ENCODE results near the gene SH3GL1. TPM values are rescaled to one million over a fixed set of nuclear protein-coding genes. Genes with fewer than 3 reads are reported as not detected.

Gene SH3GL1
- total RNA-seq, 2 experiments from 2014 or later = 39.3 to 40.9 TPM

GRCh38 chr19:4327252-4327876 lies 73.0 kb downstream of the SH3GL1 start:
- POLR2A ChIA-PET = interaction anchor here (0.6 to 1.3 kb wide), 7 partner anchors 11 to 261 kb away, joined by 3 to 43 read pairs (median 6); partner anchors contain the start of genes CHAF1A, MPND, STAP2 and TMIGD2
- CTCF ChIA-PET = interaction anchor here (0.8 to 1.3 kb wide), 2 partner anchors 43 to 73 kb away, joined by 3 to 5 read pairs; partner anchors contain the start of gene SH3GL1
- no peak for TF ChIP-seq CTCF (IDR thresholded peaks at IDR 0.05)

GRCh38 chr19:4326837-4327251 lies 73.5 kb downstream of the SH3GL1 start:
- Mint-ChIP-seq H3K27me3 (no peaks in the 10 kb centered on the region), H3K36me3 (ENCODE audit: low read depth) (peaks cover 4% of the 10 kb centered on the region), H3K9me3 (no peaks in the 10 kb centered on the region), H3K4me1 (ENCODE audit: low read depth) (peaks cover 25% of the 10 kb centered on the region), H3K27ac (no peak overlapping the region), H3K4me3 (peak overlapping the region; percentile 90)
- Histone ChIP-seq H3K27me3 (ENCODE audit: control insufficient read depth in 1 of 2, insufficient read depth in 2 of 2, low read length in 2 of 2) (no peaks in the 10 kb centered on the region), H3K36me3 (ENCODE audit: insufficient read depth, low read length) (no peaks in the 10 kb centered on the region), H3K9me3 (ENCODE audit: control insufficient read depth in 1 of 2, insufficient read depth in 1 of 2, low read length in 2 of 2) (peaks cover 0 to 8% of the 10 kb centered on the region in 2 experiments), H3K27ac (ENCODE audit: low read depth in 1 of 2, low read length in 2 of 2) (no peak overlapping the region), H3K4me1 (ENCODE audit: insufficient read depth, low read length) (peaks cover 31% of the 10 kb centered on the region), H3K4me3 (ENCODE audit: low read length) (peak overlapping the region; percentile 52)
- CTCF ChIA-PET = no interaction called here
- intact Hi-C loops (cut with DNase I, micrococcal nuclease) = loop anchor here in 1 of 2 experiments (2.0 to 5.0 kb wide), 4 partner anchors 22 to 145 kb away; partner anchors contain the start of genes FSD1, HDGFL2, UBXN6 and YJU2
- DNase-seq = peak in 4 of 14 experiments; percentile 19 to 59 (median 44)
- TF ChIP-seq CTCF (IDR thresholded peaks at IDR 0.05) = no peak
- POLR2A ChIA-PET = no interaction called here
- ATAC-seq (ENCODE audit: poor library complexity) = no peak

More at GRCh38 chr19:4327252-4327876, 73.0 kb downstream of the SH3GL1 start:
- no peaks in the 10 kb centered on the region for H3K9me3 Mint-ChIP-seq
- H3K4me3 Mint-ChIP-seq = peak overlapping the region; percentile 90
- intact Hi-C loops (cut with DNase I, micrococcal nuclease) = loop anchor here in 1 of 2 experiments (2.0 to 5.0 kb wide), 4 partner anchors 23 to 145 kb away; partner anchors contain the start of genes FSD1, HDGFL2, UBXN6 and YJU2
- Histone ChIP-seq H3K27ac (ENCODE audit: low read depth in 1 of 2, low read length in 2 of 2) (no peak overlapping the region), H3K36me3 (ENCODE audit: insufficient read depth, low read length) (no peaks in the 10 kb centered on the region), H3K27me3 (ENCODE audit: control insufficient read depth in 1 of 2, insufficient read depth in 2 of 2, low read length in 2 of 2) (no peaks in the 10 kb centered on the region), H3K4me3 (ENCODE audit: low read length) (peak overlapping the region; percentile 52), H3K9me3 (ENCODE audit: control insufficient read depth in 1 of 2, insufficient read depth in 1 of 2, low read length in 2 of 2) (peaks cover 0 to 8% of the 10 kb centered on the region in 2 experiments), H3K4me1 (ENCODE audit: insufficient read depth, low read length) (peaks cover 31% of the 10 kb centered on the region)
- peak in 13 of 14 experiments; percentile 36 to 84 (median 70) for DNase-seq
- peak overlapping the region; percentile 86 for H3K27ac Mint-ChIP-seq
- peaks cover 25% of the 10 kb centered on the region for H3K4me1 Mint-ChIP-seq (ENCODE audit: low read depth)
- H3K36me3 Mint-ChIP-seq (ENCODE audit: low read depth) = peaks cover 4% of the 10 kb centered on the region
- ATAC-seq (ENCODE audit: poor library complexity) = peak; percentile 27
- no peaks in the 10 kb centered on the region for H3K27me3 Mint-ChIP-seq

- DNase-seq (peak in 1 of 14 experiments; percentile 21), ATAC-seq (ENCODE audit: poor library complexity) (no peak)
- peak overlapping the region; percentile 27 for H3K27ac Mint-ChIP-seq
- no peaks in the 10 kb centered on the region for H3K36me3 ChIP-seq (ENCODE audit: insufficient read depth, low read length)
- ChIA-PET POLR2A (no interaction called here), CTCF (no interaction called here)
- no peak overlapping the region for H3K27ac ChIP-seq (ENCODE audit: low read depth in 1 of 2, low read length in 2 of 2)
- TF ChIP-seq CTCF (IDR thresholded peaks at IDR 0.05) = no peak
- H3K4me3 ChIP-seq (ENCODE audit: low read length) = peak overlapping the region; percentile 52
- H3K9me3 ChIP-seq (ENCODE audit: control insufficient read depth in 1 of 2, insufficient read depth in 1 of 2, low read length in 2 of 2) = peaks cover 0 to 8% of the 10 kb centered on the region in 2 experiments
- peaks cover 4% of the 10 kb centered on the region for H3K36me3 Mint-ChIP-seq (ENCODE audit: low read depth)
- no peaks in the 10 kb centered on the region for H3K27me3 Mint-ChIP-seq
- peaks cover 25% of the 10 kb centered on the region for H3K4me1 Mint-ChIP-seq (ENCODE audit: low read depth)
- H3K4me1 ChIP-seq (ENCODE audit: insufficient read depth, low read length) = peaks cover 31% of the 10 kb centered on the region
- H3K4me3 Mint-ChIP-seq = peak overlapping the region; percentile 77
- intact Hi-C loops (cut with DNase I, micrococcal nuclease) = loop anchor here in 1 of 2 experiments (2.0 to 5.0 kb wide), 4 partner anchors 22 to 146 kb away; partner anchors contain the start of genes FSD1, HDGFL2, UBXN6 and YJU2
- no peaks in the 10 kb centered on the region for H3K27me3 ChIP-seq (ENCODE audit: control insufficient read depth in 1 of 2, insufficient read depth in 2 of 2, low read length in 2 of 2)
- no peaks in the 10 kb centered on the region for H3K9me3 Mint-ChIP-seq
These were observed 74.0 kb downstream of the SH3GL1 start for GRCh38 chr19:4326215-4326836.

Measured in CD4-positive, alpha-beta T cell (primary cell).